Suprapubic skin (tissue), 4 donors: ENCODE measurements around the gene PTPRM. TPM values are rescaled to one million over a fixed set of nuclear protein-coding genes. Genes with fewer than 3 reads are reported as not detected.

Experiments used
- DNase-seq, 2 donors: peaks; one replicate each; pipeline ENCODE4 v3.0.0-alpha.2; 2019; ENCODE audit warnings: low spot score in 2 of 2
- H3K27ac ChIP-seq: fragments of 200-600 bp; sonication (generic); one replicate; pipeline ENCODE4 v1.5.1; 2019
- H3K27me3 ChIP-seq: fragments of 200-600 bp; sonication (generic); one replicate; pipeline ENCODE4 v1.5.1; 2019
- H3K36me3 ChIP-seq: fragments of 200-600 bp; sonication (generic); one replicate; pipeline ENCODE4 v1.5.1; 2019
- H3K4me1 ChIP-seq: fragments of 200-600 bp; sonication (generic); one replicate; pipeline ENCODE4 v1.5.1; 2019
- H3K4me3 ChIP-seq: fragments of 200-600 bp; sonication (generic); one replicate; pipeline ENCODE4 v1.5.1; 2019; ENCODE audit warnings: mild to moderate bottlenecking
- H3K9me3 ChIP-seq: fragments of 200-600 bp; sonication (generic); one replicate; pipeline ENCODE4 v1.5.1; 2019
- EP300 ChIP-seq: sonication (generic); formaldehyde crosslinking; IDR thresholded peaks from one replicate; pipeline ENCODE4 v1.6.1; 2017; ENCODE audit warnings: antibody characterized with exemption
- POLR2A ChIP-seq, 2 donors: fragments of 450-650 bp; IDR thresholded peaks; one replicate each; pipeline ENCODE4 v1.6.1; 2017; ENCODE audit warnings: antibody characterized with exemption in 2 of 2, mild to moderate bottlenecking in 2 of 2, moderate library complexity in 2 of 2
- POLR2AphosphoS5 ChIP-seq, 3 donors: sonication (generic); formaldehyde crosslinking; IDR thresholded peaks; one replicate each; pipeline ENCODE4 v1.6.1; 2017; ENCODE audit warnings: antibody characterized with exemption in 3 of 3
- WGBS: methylation state at CpG from one replicate; pipeline ENCODE4 v1.1.5; 2018; 5-methylcytosine and 5-hydroxymethylcytosine counted together
- total RNA-seq, 4 donors: library from RNA; depleted of rRNA; stranded (reverse); fragments of >200 nt; gene quantifications; one replicate each; pipeline ENCODE4 v1.1.0, GENCODE V29; 2016
- TF ChIP-seq, protein P1 (sequence below), 2 donors: fragments of 200-600 bp in 1 of 2; fragments of 450-650 bp in 1 of 2; sonication (generic) in 1 of 2; IDR thresholded peaks; one replicate each; pipeline ENCODE4 v1.5.1; 2016 to 2019; ENCODE audit warnings: antibody characterized with exemption in 2 of 2, mild to moderate bottlenecking in 1 of 2, moderate library complexity in 1 of 2

The PTPRM gene
- total RNA-seq, 4 donors from 2014 or later: 19.8 to 73.7 (median 40.0) TPM

DNA sequence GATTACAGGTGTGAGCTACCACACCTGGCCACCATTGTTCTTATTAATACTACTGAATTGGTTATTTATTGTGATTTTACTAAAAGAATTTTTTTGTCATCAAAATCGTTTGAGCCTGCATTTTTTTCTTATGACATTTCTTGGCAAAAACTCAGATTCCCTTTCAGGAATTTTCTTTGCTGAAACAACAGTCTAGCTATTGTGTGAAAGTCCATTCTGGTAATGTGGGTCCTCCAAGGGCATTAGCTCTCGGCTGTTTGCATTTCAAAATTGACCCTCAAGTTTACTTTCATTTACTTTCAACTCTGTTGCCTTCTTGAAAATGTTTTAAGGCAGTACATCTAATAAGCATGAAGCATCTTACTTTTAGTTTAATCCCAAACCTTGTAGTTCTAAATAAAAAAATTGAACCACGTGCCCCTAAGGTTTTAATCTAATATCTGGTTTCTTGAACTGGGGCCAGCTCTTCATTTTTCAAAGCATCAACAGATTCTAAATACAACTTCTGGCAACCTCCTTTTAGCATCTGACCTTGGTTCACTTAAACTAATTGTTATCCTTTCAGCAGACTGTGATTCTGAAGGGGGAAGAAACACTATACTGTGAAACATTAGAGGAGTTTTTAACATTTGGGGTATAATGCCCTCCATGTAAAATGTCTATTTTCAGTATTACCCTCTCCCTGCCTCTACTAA is 716.9 kb downstream of the PTPRM start:
- H3K4me3 ChIP-seq: no peak overlapping the region
- 30% methylated on average over 3 of the region's 3 CpGs for WGBS
- no peak overlapping the region for H3K27ac ChIP-seq
- DNase-seq: no peak
- no peaks in the 10 kb centered on the region for H3K4me1 ChIP-seq
- H3K9me3 ChIP-seq: no peaks in the 10 kb centered on the region
- TF ChIP-seq POLR2AphosphoS5 (IDR thresholded peaks at IDR 0.05): no peak
- no peak for TF ChIP-seq EP300
- TF ChIP-seq, protein P1, sequence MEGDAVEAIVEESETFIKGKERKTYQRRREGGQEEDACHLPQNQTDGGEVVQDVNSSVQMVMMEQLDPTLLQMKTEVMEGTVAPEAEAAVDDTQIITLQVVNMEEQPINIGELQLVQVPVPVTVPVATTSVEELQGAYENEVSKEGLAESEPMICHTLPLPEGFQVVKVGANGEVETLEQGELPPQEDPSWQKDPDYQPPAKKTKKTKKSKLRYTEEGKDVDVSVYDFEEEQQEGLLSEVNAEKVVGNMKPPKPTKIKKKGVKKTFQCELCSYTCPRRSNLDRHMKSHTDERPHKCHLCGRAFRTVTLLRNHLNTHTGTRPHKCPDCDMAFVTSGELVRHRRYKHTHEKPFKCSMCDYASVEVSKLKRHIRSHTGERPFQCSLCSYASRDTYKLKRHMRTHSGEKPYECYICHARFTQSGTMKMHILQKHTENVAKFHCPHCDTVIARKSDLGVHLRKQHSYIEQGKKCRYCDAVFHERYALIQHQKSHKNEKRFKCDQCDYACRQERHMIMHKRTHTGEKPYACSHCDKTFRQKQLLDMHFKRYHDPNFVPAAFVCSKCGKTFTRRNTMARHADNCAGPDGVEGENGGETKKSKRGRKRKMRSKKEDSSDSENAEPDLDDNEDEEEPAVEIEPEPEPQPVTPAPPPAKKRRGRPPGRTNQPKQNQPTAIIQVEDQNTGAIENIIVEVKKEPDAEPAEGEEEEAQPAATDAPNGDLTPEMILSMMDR (IDR thresholded peaks at IDR 0.05): no peak
- no peak for TF ChIP-seq POLR2A (IDR thresholded peaks at IDR 0.05)
- H3K36me3 ChIP-seq: no peaks in the 10 kb centered on the region
- H3K27me3 ChIP-seq: no peaks in the 10 kb centered on the region

DNA sequence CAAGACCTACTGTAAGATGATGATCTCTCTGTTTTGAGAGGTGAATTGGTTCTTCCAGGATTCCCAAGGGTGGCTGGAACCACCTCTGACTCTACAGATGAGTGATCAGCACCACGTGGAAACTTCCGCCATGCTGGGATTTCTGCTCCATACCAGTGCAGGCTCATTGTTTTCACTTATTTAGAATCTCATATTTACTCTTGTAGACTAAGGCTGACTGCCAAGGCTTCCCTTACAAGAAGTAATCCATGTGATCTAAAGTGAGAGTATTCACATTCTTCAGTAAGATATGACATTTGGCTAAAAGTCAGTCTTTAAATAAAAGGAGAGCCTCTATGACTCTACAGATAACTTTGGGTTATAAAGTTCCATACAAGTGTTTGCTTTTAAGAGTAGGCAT is 719.2 kb downstream of the PTPRM start:
- Histone ChIP-seq H3K27me3 (no peaks in the 10 kb centered on the region), H3K27ac (no peak overlapping the region), H3K36me3 (no peaks in the 10 kb centered on the region), H3K9me3 (no peaks in the 10 kb centered on the region), H3K4me1 (no peaks in the 10 kb centered on the region), H3K4me3 (no peak overlapping the region)
- no peak for DNase-seq
- WGBS: 77% methylated on average over 2 of the region's 2 CpGs
- TF ChIP-seq POLR2AphosphoS5 (IDR thresholded peaks at IDR 0.05): no peak

DNA sequence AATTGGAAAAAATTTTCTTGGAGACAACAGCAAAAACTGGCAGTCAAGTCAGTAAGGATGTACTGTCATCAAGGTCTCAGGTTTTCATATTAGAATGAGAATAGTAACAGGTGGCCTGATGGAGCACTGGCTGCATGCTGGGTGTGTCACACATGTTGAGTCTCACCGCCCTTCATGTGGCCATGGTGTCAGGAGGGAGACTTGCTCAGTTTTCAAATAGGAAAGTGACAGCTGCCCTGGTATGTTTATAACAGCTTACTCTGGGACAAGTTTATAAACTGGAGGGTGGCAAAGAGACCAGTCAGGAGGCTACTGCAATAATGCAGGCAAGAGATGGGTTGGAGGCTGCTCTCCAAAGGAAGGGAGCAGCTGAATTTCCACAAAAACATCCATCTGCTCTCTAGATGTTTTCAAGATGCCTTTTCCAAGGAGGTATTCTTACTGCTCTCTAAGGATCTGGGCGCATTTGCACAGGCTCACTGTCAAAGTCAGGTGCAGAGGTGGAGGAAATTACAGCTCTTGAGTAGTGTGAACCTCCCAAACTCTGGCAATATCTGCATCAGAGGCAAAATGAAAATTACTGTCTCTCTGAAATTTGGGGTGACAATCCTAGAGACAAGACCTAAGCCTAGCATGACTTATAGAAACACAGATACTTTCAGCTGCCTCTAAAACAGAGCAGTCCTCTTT is 720.2 kb downstream of the PTPRM start:
- no peaks in the 10 kb centered on the region for H3K9me3 ChIP-seq
- no peak for TF ChIP-seq EP300
- TF ChIP-seq, protein P1 (IDR thresholded peaks at IDR 0.05): no peak
- no peak for TF ChIP-seq POLR2A (IDR thresholded peaks at IDR 0.05)
- no peak for TF ChIP-seq POLR2AphosphoS5 (IDR thresholded peaks at IDR 0.05)
- WGBS: 97% methylated on average over 2 of the region's 2 CpGs
- no peak overlapping the region for H3K4me3 ChIP-seq
- H3K27ac ChIP-seq: no peak overlapping the region
- no peaks in the 10 kb centered on the region for H3K36me3 ChIP-seq
- H3K27me3 ChIP-seq: no peaks in the 10 kb centered on the region
- no peak for DNase-seq
- H3K4me1 ChIP-seq: no peaks in the 10 kb centered on the region

DNA sequence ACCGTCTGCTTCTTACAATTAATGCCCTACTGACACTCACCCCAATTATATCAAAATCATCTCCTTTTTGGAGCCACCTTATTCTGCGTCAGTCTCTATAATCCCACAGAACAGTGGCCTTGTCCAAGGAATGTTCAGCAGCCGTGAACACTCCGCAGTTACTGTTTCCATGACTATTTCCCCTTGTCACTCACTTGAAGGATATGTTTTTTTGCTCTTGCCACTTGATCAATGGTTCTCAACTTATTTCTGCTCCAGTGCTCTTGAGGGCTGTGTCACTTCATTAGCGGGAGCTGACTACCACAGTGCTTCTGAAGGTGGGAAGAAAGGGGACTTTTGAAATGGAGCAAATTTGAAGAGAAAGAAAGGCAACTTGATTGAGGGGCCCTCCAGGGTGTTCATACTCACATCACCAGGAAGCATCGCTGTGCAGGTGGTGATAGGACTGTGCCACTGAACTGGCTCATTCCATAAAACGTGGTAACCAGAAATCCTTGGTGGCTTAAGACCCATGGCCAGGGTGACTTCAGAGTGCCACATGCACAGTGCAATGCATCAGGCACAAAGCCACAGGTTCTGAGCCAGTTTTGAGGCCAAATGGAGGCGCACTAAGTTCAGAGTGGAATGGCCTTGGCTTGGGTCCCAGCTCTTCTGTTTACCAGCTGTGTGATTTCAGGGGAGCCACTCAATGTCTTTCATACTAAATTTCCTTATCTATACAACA is 721.5 kb downstream of the PTPRM start:
- Histone ChIP-seq H3K4me1 (no peaks in the 10 kb centered on the region), H3K36me3 (no peaks in the 10 kb centered on the region), H3K27ac (no peak overlapping the region), H3K4me3 (no peak overlapping the region), H3K9me3 (no peaks in the 10 kb centered on the region), H3K27me3 (no peaks in the 10 kb centered on the region)
- TF ChIP-seq EP300: no peak
- TF ChIP-seq POLR2AphosphoS5 (IDR thresholded peaks at IDR 0.05): no peak
- TF ChIP-seq POLR2A (IDR thresholded peaks at IDR 0.05): no peak
- TF ChIP-seq, protein P1 (IDR thresholded peaks at IDR 0.05): no peak
- 91% methylated on average over 8 of the region's 8 CpGs for WGBS
- no peak for DNase-seq

DNA sequence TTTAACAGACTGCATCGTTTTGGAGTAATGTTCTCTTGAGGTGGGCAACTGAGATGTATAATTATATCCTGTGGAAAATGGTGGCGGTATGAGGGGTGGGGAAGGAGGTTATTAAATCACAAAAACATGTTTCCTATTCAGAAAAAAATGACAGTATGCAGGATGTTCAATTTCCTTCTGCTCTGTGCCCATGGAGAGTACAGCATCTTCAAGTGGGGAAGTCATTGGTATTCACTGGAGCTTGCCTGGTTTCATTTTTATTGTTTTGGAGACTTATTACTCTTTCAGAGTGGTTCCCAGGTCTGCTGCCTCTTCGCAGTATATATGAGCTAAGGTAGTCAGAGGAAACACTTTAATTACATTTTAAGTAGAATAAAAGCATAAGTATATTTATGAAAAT is 723.3 kb downstream of the PTPRM start:
- Histone ChIP-seq H3K36me3 (no peaks in the 10 kb centered on the region), H3K4me1 (no peaks in the 10 kb centered on the region), H3K27me3 (no peaks in the 10 kb centered on the region), H3K27ac (no peak overlapping the region), H3K4me3 (no peak overlapping the region), H3K9me3 (no peaks in the 10 kb centered on the region)
- no peak for DNase-seq
- WGBS: 60% methylated on average over 3 of the region's 3 CpGs
- TF ChIP-seq POLR2A (IDR thresholded peaks at IDR 0.05) (no peak), EP300 (no peak), POLR2AphosphoS5 (IDR thresholded peaks at IDR 0.05) (no peak)
- TF ChIP-seq, protein P1 (IDR thresholded peaks at IDR 0.05): no peak
